ENCODE results near the gene ABCA13.

DNA sequence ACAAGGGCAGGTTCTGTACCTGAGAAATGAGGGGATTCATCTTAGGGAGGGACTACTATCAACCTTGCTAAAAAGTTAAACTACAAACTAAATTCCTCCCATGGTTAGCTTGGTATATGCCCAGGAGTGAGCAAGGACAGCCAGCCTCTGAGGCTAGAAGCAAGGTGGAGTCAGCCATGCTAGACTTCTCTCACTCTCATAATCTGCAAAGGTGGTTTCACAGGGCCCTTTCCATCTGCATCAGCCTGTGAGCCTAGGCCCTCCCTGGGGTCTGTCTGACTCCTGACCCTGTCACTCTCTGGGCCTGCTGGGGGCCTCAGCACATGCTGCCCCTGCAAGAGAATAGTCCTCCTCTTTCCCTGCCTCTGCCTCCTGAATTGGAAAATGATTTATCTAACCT lies 66.1 kb downstream of the ABCA13 start:
- TF ChIP-seq SIN3A (IDR thresholded peaks at IDR 0.05; ENCODE audit: borderline replicate concordance, insufficient read depth, low read length) (no peak), TAF1 (IDR thresholded peaks at IDR 0.05; ENCODE audit: borderline replicate concordance, insufficient read depth, low read length) (no peak)
